Stimulated activated CD8-positive, alpha-beta memory T cell treated with anti-CD3 and anti-CD28 coated beads, Interleukin-4, amount 100 ng/mL, for 4 hours (primary cell): Measurements from ENCODE around the gene CCDC191.
A peak's percentile ranks its signal among the peaks of the same experiment; 100 is the strongest.

Experiments used
- DNase-seq, 2 donors: peaks; one replicate each; pipeline ENCODE4 v3.0.0-alpha.2; 2020; ENCODE audit warnings: low read depth in 2 of 2, low spot score in 1 of 2

CCDC191 gene

GRCh38 chr3:114056130-114057010 lies at the start of gene CCDC191, which contains the start of gene QTRT2:
Gene CCDC191, minus strand, starts transcription at chr3:114056526. Its CDS starts 60 bp downstream, at chr3:114056466.
Gene QTRT2, plus strand, starts transcription at chr3:114056737. Its CDS starts 8,521 bp downstream, at chr3:114065258.
- DNase-seq, result peak; percentile 98 to 99

- no peak for DNase-seq
Measured at GRCh38 chr3:114104414-114104813, 48.1 kb upstream of the CCDC191 start.

GRCh38 chr3:114103858-114104257 lies 47.5 kb upstream of the CCDC191 start:
- DNase-seq, result no peak

- no peak for DNase-seq
Measured at GRCh38 chr3:114103181-114103580, 46.9 kb upstream of the CCDC191 start.

GRCh38 chr3:114101101-114101500 lies 44.8 kb upstream of the CCDC191 start:
- DNase-seq, result no peak

- no peak for DNase-seq
Measured at GRCh38 chr3:114095796-114096195, 39.5 kb upstream of the CCDC191 start.

- no peak for DNase-seq
Measured at GRCh38 chr3:114093596-114093995, 37.3 kb upstream of the CCDC191 start.

GRCh38 chr3:114093016-114093380 lies 36.7 kb upstream of the CCDC191 start:
- DNase-seq, result no peak

GRCh38 chr3:114092151-114093015 lies 36.1 kb upstream of the CCDC191 start:
- DNase-seq, result no peak

GRCh38 chr3:114089675-114090074 lies 33.3 kb upstream of the CCDC191 start:
- DNase-seq, result no peak

GRCh38 chr3:114086356-114086755 lies 30.0 kb upstream of the CCDC191 start:
- no peak for DNase-seq

GRCh38 chr3:114083112-114083511 lies 26.8 kb upstream of the CCDC191 start:
- no peak for DNase-seq

- DNase-seq, result no peak
Measured at GRCh38 chr3:114081037-114081436, 24.7 kb upstream of the CCDC191 start.

GRCh38 chr3:114080201-114080600 lies 23.9 kb upstream of the CCDC191 start:
- no peak for DNase-seq

GRCh38 chr3:114079761-114080160 lies 23.4 kb upstream of the CCDC191 start:
- no peak for DNase-seq

- DNase-seq, result no peak
Measured at GRCh38 chr3:114078126-114078525, 21.8 kb upstream of the CCDC191 start.

- DNase-seq, result no peak
Measured at GRCh38 chr3:114076711-114077110, 20.4 kb upstream of the CCDC191 start.

- no peak for DNase-seq
Measured at GRCh38 chr3:114071786-114072185, 15.5 kb upstream of the CCDC191 start.

- no peak for DNase-seq
Measured at GRCh38 chr3:114068336-114068735, 12.0 kb upstream of the CCDC191 start.

GRCh38 chr3:114067804-114068203 lies 11.5 kb upstream of the CCDC191 start:
- DNase-seq, result no peak

- no peak for DNase-seq
Measured at GRCh38 chr3:114060906-114061655, 4.8 kb upstream of the CCDC191 start.
